K562 (cell line): ENCODE measurements around the gene MYO18B. TPM values are rescaled to one million over a fixed set of nuclear protein-coding genes. Genes with fewer than 3 reads are reported as not detected.

ENCODE experiments used
- ADNP ChIP-seq: fragments of 200-800 bp; sonication (Bioruptor generic); IDR thresholded peaks from 2 replicates; pipeline ENCODE4 v1.6.1; 2016; ENCODE audit warnings: missing genetic modification characterization, missing compliant biosample characterization
- CAMTA2 ChIP-seq: fragments of 250-450 bp; sonication (Bioruptor Pico); conservative IDR thresholded peaks from 2 replicates; pipeline ENCODE4 v1.5.1; 2022
- EZH2 ChIP-seq: IDR thresholded peaks from 2 replicates; pipeline ENCODE4 v1.6.1; 2012; ENCODE audit warnings: low read depth, mild to moderate bottlenecking, inconsistent platforms, low read length, borderline replicate concordance
- FOXJ3 ChIP-seq: sonication (generic); formaldehyde crosslinking; IDR thresholded peaks from 2 replicates; pipeline ENCODE4 v1.4.0; 2020; ENCODE audit warnings: mild to moderate bottlenecking, missing genetic modification reagents
- GTF2A2 ChIP-seq: IDR thresholded peaks from 2 replicates; pipeline ENCODE4 v1.6.1; 2016; ENCODE audit warnings: mild to moderate bottlenecking, missing genetic modification characterization, missing compliant biosample characterization
- RUNX1 ChIP-seq: sonication (generic); IDR thresholded peaks from 2 replicates; pipeline ENCODE4 v1.6.1; 2016; ENCODE audit warnings: antibody characterized with exemption, low read depth
- TCF7L2 ChIP-seq: fragments of 150-350 bp; IDR thresholded peaks from 2 replicates; pipeline ENCODE4 v1.6.1; 2016; ENCODE audit warnings: low read depth, mild to moderate bottlenecking, low read length, moderate library complexity
- ZNF263 ChIP-seq: sonication (generic); formaldehyde crosslinking; IDR thresholded peaks from 2 replicates; pipeline ENCODE4 v1.8.0; 2022; ENCODE audit warnings: mild to moderate bottlenecking, missing genetic modification reagents, borderline replicate concordance
- polyA plus RNA-seq, 8 experiments: library from polyadenylated mRNA; depleted of rRNA in 4 of 8; stranded (reverse) in 5 of 8; unstranded in 3 of 8; fragments of >200 nt; fragmentation: Nextera tagmentation in 2 of 8; fragmentation: Illumina TruSeq in 1 of 8; extraction: Ambion mirVana in 2 of 8; extraction: Trizol in 1 of 8; gene quantifications; 2 replicates each; pipeline versions ENCODE4 v1.2.1 to v1.2.3, GENCODE V29; 2011 to 2014; ENCODE audit warnings: inconsistent platforms in 1 of 8, missing spikeins in 1 of 8
- total RNA-seq, 7 experiments: library from RNA; depleted of rRNA in 6 of 7; stranded (reverse); fragments of >200 nt in 6 of 7; fragmentation: Illumina TruSeq in 2 of 7; extraction: Trizol in 2 of 7; gene quantifications; 2 replicates each; pipeline versions ENCODE4 v1.2.1 to v1.2.3, GENCODE V29; 2011 to 2021; ENCODE audit warnings: low replicate concordance in 1 of 7
- TF ChIP-seq, protein P1 (sequence below), 2 experiments: fragments of 450-650 bp in 1 of 2; sonication (generic) in 1 of 2; formaldehyde crosslinking in 1 of 2; IDR thresholded peaks; 2 replicates each; pipeline versions ENCODE4 v1.7.1 to v1.9.0; 2016 to 2022; ENCODE audit warnings: inconsistent platforms in 1 of 2, mild to moderate bottlenecking in 1 of 2, missing genetic modification reagents in 1 of 2
- TF ChIP-seq, protein P2 (sequence below): fragments of 250-450 bp; sonication (Bioruptor Pico); IDR thresholded peaks from 2 replicates; pipeline ENCODE4 v1.4.0; 2020; ENCODE audit warnings: mild to moderate bottlenecking
- TF ChIP-seq, protein P3 (sequence below), 2 experiments: fragments of 150-350 bp in 1 of 2; IDR thresholded peaks; 2 replicates each; pipeline ENCODE4 v1.6.1; 2012 to 2016; ENCODE audit warnings: low read depth in 2 of 2, low read length in 2 of 2, mild to moderate bottlenecking in 1 of 2, moderate library complexity in 1 of 2
- TF ChIP-seq, protein P4 (sequence below): sonication (generic); formaldehyde crosslinking; IDR thresholded peaks from 2 replicates; pipeline ENCODE4 v1.8.0; 2022; ENCODE audit warnings: missing genetic modification reagents, mild to moderate bottlenecking, moderate library complexity, borderline replicate concordance

The MYO18B gene
- total and polyA plus RNA-seq, 9 of the 15 experiments (the other 6 are each of a cell fraction or from before 2014, with no cell fraction given), result 0.06 to 7.0 (median 4.3) TPM

DNA sequence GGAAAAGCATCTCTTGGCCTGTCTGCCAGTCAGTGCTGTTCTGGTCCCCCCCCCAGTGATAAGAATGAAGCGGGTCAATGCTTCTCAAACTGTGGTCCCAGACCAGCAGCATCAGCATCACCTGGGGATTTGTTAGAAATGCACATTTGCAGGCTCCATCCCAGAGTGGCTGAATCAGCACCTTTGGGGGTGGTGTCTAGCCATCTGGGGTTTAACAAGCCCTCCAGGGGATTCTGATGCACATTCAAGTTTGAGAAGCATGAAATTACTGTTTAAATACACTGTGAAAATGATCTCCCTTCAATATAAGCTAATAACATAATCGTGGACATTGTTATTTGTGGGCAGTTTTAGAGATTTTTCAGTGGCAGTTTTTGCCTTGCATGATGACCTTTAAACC is 133.5 kb downstream of the MYO18B start (continued):
- TF ChIP-seq, protein P1, sequence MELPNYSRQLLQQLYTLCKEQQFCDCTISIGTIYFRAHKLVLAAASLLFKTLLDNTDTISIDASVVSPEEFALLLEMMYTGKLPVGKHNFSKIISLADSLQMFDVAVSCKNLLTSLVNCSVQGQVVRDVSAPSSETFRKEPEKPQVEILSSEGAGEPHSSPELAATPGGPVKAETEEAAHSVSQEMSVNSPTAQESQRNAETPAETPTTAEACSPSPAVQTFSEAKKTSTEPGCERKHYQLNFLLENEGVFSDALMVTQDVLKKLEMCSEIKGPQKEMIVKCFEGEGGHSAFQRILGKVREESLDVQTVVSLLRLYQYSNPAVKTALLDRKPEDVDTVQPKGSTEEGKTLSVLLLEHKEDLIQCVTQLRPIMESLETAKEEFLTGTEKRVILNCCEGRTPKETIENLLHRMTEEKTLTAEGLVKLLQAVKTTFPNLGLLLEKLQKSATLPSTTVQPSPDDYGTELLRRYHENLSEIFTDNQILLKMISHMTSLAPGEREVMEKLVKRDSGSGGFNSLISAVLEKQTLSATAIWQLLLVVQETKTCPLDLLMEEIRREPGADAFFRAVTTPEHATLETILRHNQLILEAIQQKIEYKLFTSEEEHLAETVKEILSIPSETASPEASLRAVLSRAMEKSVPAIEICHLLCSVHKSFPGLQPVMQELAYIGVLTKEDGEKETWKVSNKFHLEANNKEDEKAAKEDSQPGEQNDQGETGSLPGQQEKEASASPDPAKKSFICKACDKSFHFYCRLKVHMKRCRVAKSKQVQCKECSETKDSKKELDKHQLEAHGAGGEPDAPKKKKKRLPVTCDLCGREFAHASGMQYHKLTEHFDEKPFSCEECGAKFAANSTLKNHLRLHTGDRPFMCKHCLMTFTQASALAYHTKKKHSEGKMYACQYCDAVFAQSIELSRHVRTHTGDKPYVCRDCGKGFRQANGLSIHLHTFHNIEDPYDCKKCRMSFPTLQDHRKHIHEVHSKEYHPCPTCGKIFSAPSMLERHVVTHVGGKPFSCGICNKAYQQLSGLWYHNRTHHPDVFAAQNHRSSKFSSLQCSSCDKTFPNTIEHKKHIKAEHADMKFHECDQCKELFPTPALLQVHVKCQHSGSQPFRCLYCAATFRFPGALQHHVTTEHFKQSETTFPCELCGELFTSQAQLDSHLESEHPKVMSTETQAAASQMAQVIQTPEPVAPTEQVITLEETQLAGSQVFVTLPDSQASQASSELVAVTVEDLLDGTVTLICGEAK (IDR thresholded peaks at IDR 0.05), result no peak
- TF ChIP-seq, protein P1 (CRISPR knock-in tag; IDR thresholded peaks at IDR 0.05), result no peak
- no peak for TF ChIP-seq ADNP (tag)
- TF ChIP-seq, protein P2, sequence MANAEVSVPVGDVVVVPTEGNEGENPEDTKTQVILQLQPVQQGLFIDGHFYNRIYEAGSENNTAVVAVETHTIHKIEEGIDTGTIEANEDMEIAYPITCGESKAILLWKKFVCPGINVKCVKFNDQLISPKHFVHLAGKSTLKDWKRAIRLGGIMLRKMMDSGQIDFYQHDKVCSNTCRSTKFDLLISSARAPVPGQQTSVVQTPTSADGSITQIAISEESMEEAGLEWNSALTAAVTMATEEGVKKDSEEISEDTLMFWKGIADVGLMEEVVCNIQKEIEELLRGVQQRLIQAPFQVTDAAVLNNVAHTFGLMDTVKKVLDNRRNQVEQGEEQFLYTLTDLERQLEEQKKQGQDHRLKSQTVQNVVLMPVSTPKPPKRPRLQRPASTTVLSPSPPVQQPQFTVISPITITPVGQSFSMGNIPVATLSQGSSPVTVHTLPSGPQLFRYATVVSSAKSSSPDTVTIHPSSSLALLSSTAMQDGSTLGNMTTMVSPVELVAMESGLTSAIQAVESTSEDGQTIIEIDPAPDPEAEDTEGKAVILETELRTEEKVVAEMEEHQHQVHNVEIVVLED, result no peak
- TF ChIP-seq TCF7L2, result no peak
- TF ChIP-seq, protein P3, sequence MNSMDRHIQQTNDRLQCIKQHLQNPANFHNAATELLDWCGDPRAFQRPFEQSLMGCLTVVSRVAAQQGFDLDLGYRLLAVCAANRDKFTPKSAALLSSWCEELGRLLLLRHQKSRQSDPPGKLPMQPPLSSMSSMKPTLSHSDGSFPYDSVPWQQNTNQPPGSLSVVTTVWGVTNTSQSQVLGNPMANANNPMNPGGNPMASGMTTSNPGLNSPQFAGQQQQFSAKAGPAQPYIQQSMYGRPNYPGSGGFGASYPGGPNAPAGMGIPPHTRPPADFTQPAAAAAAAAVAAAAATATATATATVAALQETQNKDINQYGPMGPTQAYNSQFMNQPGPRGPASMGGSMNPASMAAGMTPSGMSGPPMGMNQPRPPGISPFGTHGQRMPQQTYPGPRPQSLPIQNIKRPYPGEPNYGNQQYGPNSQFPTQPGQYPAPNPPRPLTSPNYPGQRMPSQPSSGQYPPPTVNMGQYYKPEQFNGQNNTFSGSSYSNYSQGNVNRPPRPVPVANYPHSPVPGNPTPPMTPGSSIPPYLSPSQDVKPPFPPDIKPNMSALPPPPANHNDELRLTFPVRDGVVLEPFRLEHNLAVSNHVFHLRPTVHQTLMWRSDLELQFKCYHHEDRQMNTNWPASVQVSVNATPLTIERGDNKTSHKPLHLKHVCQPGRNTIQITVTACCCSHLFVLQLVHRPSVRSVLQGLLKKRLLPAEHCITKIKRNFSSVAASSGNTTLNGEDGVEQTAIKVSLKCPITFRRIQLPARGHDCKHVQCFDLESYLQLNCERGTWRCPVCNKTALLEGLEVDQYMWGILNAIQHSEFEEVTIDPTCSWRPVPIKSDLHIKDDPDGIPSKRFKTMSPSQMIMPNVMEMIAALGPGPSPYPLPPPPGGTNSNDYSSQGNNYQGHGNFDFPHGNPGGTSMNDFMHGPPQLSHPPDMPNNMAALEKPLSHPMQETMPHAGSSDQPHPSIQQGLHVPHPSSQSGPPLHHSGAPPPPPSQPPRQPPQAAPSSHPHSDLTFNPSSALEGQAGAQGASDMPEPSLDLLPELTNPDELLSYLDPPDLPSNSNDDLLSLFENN (IDR thresholded peaks at IDR 0.05; ENCODE audit: low read depth in 2 of 2, low read length in 2 of 2), result no peak
- TF ChIP-seq FOXJ3 (CRISPR knock-in tag), result no peak
- TF ChIP-seq, protein P4, sequence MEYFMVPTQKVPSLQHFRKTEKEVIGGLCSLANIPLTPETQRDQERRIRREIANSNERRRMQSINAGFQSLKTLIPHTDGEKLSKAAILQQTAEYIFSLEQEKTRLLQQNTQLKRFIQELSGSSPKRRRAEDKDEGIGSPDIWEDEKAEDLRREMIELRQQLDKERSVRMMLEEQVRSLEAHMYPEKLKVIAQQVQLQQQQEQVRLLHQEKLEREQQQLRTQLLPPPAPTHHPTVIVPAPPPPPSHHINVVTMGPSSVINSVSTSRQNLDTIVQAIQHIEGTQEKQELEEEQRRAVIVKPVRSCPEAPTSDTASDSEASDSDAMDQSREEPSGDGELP (CRISPR knock-in tag), result no peak
- TF ChIP-seq RUNX1, result no peak
- no peak for TF ChIP-seq GTF2A2 (tag)
- TF ChIP-seq ZNF263 (CRISPR knock-in tag), result no peak
- TF ChIP-seq CAMTA2 (CRISPR knock-in tag), result no peak
- TF ChIP-seq EZH2, result no peak
